HCT116 (cell line): ENCODE measurements around the gene OPTN. TPM values are rescaled to one million over a fixed set of nuclear protein-coding genes. Genes with fewer than 3 reads are reported as not detected.

Source experiments
- ATAC-seq: fragments of 200-7000 bp; cut with Tn5 transposase; 2 replicates; pipeline ENCODE4 v1.9.1; 2020; ENCODE audit warnings: mild to moderate bottlenecking, moderate library complexity
- BruUV-seq: library from RNA; stranded (reverse); fragments of 400-500 nt; replicated peaks from 2 replicates; lab custom pipeline; 2021; lab: Mats Ljungman, UMichigan
- CTCF ChIA-PET: fragments of 300-600 bp; sonication (Branson Sonifier 250); formaldehyde crosslinking; loops from one replicate; lab custom pipeline; 2021; ENCODE audit warnings: antibody characterized with exemption; lab: Charles Lee
- POLR2A ChIA-PET: fragments of 300-600, 350-600 bp; sonication (Branson Sonifier 250); formaldehyde crosslinking; loops from one replicate; lab custom pipeline; 2021; ENCODE audit warnings: antibody characterized with exemption; lab: Charles Lee
- RAD21 ChIA-PET, 2 experiments: fragments of 300-600 bp; sonication (Branson Sonifier 250); formaldehyde crosslinking; loops; one replicate each; lab custom pipeline; 2023; ENCODE audit warnings: low total read pairs in 2 of 2; ENCODE audit not compliant: uncharacterized antibody in 2 of 2, unreplicated experiment in 2 of 2, low non-redundant PET in 1 of 2; lab: Charles Lee
- DNase-seq: peaks from one replicate; pipeline ENCODE4 v3.0.0-alpha.2; 2010; ENCODE audit warnings: low read depth, low spot score
- H2AFZ ChIP-seq: fragments of 200-600 bp; shearing (Covaris generic), sonication (generic); 2 replicates; pipeline ENCODE4 v1.6.1; 2017; ENCODE audit warnings: low read depth, mixed run types, mixed read lengths, antibody characterized with exemption, low read length; ENCODE audit not compliant: poor library complexity, severe bottlenecking
- H3K27ac ChIP-seq: 2 replicates; pipeline ENCODE4 v1.5.1; 2012; ENCODE audit warnings: low read depth, low read length
- H3K27me3 ChIP-seq: fragments of 200-600 bp; sonication (generic); 2 replicates; pipeline ENCODE4 v1.6.1; 2016; ENCODE audit warnings: mixed run types, low read length, mixed read lengths; ENCODE audit not compliant: insufficient read depth
- H3K36me3 ChIP-seq, 2 experiments: fragments of 200-500 bp in 1 of 2; fragments of 200-600 bp in 1 of 2; sonication (Bioruptor generic) in 1 of 2; sonication (generic) in 1 of 2; 2 replicates each; pipeline versions ENCODE4 v1.5.1 to v1.6.1; 2014 to 2016; ENCODE audit warnings: low read length in 2 of 2, inconsistent platforms in 1 of 2, mixed read lengths in 1 of 2, mixed run types in 1 of 2; ENCODE audit not compliant: insufficient read depth in 2 of 2, control insufficient read depth in 1 of 2
- H3K4me1 ChIP-seq, 2 experiments: fragments of 200-600 bp in 1 of 2; sonication (generic) in 1 of 2; 2 replicates each; pipeline versions ENCODE4 v1.5.1 to v1.6.1; 2012 to 2017; ENCODE audit warnings: low read length in 2 of 2, inconsistent platforms in 1 of 2, mild to moderate bottlenecking in 1 of 2, mixed read lengths in 1 of 2, mixed run types in 1 of 2, moderate library complexity in 1 of 2; ENCODE audit not compliant: insufficient read depth in 2 of 2, control insufficient read depth in 1 of 2
- H3K4me2 ChIP-seq: fragments of 200-600 bp; sonication (generic); 2 replicates; pipeline ENCODE4 v1.6.1; 2017; ENCODE audit warnings: mixed run types, low read length, mixed read lengths
- H3K4me3 ChIP-seq, 2 experiments: fragments of 200-600 bp in 1 of 2; sonication (generic) in 1 of 2; replicated peaks in 1 of 2; 2 replicates each; pipeline ENCODE4 v1.5.1; 2011 to 2016; ENCODE audit warnings: low read length in 2 of 2, control low read depth in 1 of 2, low read depth in 1 of 2, mild to moderate bottlenecking in 1 of 2, mixed read lengths in 1 of 2, mixed run types in 1 of 2
- H3K79me2 ChIP-seq: fragments of 200-600 bp; sonication (generic); 2 replicates; pipeline ENCODE4 v1.6.1; 2017; ENCODE audit warnings: mild to moderate bottlenecking, mixed run types, low read length, moderate library complexity, mixed read lengths; ENCODE audit not compliant: insufficient read depth
- H3K9ac ChIP-seq: fragments of 200-600 bp; sonication (generic); 2 replicates; pipeline ENCODE4 v1.6.1; 2016; ENCODE audit warnings: low read length, mixed read lengths
- H3K9me2 ChIP-seq: fragments of 200-600 bp; sonication (generic), shearing (Covaris generic); 2 replicates; pipeline ENCODE4 v1.6.1; 2017; ENCODE audit warnings: mixed run types, mild to moderate bottlenecking, moderate library complexity; ENCODE audit not compliant: insufficient read depth
- H3K9me3 ChIP-seq, 2 experiments: fragments of 200-500 bp in 1 of 2; fragments of 200-600 bp in 1 of 2; sonication (Bioruptor generic) in 1 of 2; sonication (generic) in 1 of 2; 2 replicates each; pipeline ENCODE4 v1.6.1; 2014 to 2017; ENCODE audit warnings: low read length in 2 of 2, mixed read lengths in 2 of 2, inconsistent platforms in 1 of 2, low read depth in 1 of 2, mild to moderate bottlenecking in 1 of 2, mixed run types in 1 of 2, moderate library complexity in 1 of 2; ENCODE audit not compliant: control insufficient read depth in 1 of 2, insufficient read depth in 1 of 2
- H4K20me1 ChIP-seq: fragments of 200-600 bp; sonication (generic), shearing (Covaris generic); 2 replicates; pipeline ENCODE4 v1.6.1; 2017; ENCODE audit warnings: mixed run types, mild to moderate bottlenecking, moderate library complexity; ENCODE audit not compliant: insufficient read depth
- FOSL1 ChIP-seq: IDR thresholded peaks from 2 replicates; pipeline ENCODE4 v1.6.1; 2012; ENCODE audit warnings: low read depth
- MAX ChIP-seq: IDR thresholded peaks from 2 replicates; pipeline ENCODE4 v1.6.1; 2012
- POLR2AphosphoS5 ChIP-seq: IDR thresholded peaks from 2 replicates; pipeline ENCODE4 v1.6.1; 2011; ENCODE audit warnings: mild to moderate bottlenecking, low read depth, low read length, moderate library complexity
- RAD21 ChIP-seq: IDR thresholded peaks from 2 replicates; pipeline ENCODE4 v1.6.1; 2012; ENCODE audit warnings: low read depth, mild to moderate bottlenecking
- SIN3A ChIP-seq: IDR thresholded peaks from 2 replicates; pipeline ENCODE4 v1.6.1; 2012; ENCODE audit warnings: low read depth
- SP1 ChIP-seq: IDR thresholded peaks from 2 replicates; pipeline ENCODE4 v1.6.1; 2012; ENCODE audit warnings: low read depth
- TCF7L2 ChIP-seq: IDR thresholded peaks from 2 replicates; pipeline ENCODE4 v1.7.0; 2011; ENCODE audit warnings: borderline replicate concordance, inconsistent platforms; ENCODE audit not compliant: insufficient read depth, insufficient read length; ENCODE audit errors: extremely low read depth
- YY1 ChIP-seq: IDR thresholded peaks from 2 replicates; pipeline ENCODE4 v1.6.1; 2011; ENCODE audit warnings: low read length, low read depth, moderate library complexity, mild to moderate bottlenecking; ENCODE audit not compliant: insufficient replicate concordance; ENCODE audit errors: extremely low read depth
- ZBTB33 ChIP-seq: IDR thresholded peaks from 2 replicates; pipeline ENCODE4 v1.6.1; 2011; ENCODE audit warnings: mild to moderate bottlenecking, low read length, moderate library complexity; ENCODE audit not compliant: insufficient replicate concordance; ENCODE audit errors: extremely low read depth
- ZNF274 ChIP-seq: fragments of 200-500 bp; sonication (Bioruptor generic); IDR thresholded peaks from 2 replicates; pipeline ENCODE4 v1.6.1; 2014; ENCODE audit warnings: mild to moderate bottlenecking, low read depth, low read length, inconsistent platforms
- intact Hi-C: fragments of 100-400 bp; cut with micrococcal nuclease; formaldehyde crosslinking; loops from 2 replicates; pipeline ENCODE4 v1.10.0; 2022
- total RNA-seq: library from RNA; stranded (reverse); gene quantifications from one replicate; pipeline ENCODE4 v1.2.1, GENCODE V29; 2021; ENCODE audit not compliant: unreplicated experiment
- TF ChIP-seq, protein P1 (sequence below): IDR thresholded peaks from 2 replicates; pipeline ENCODE4 v1.6.1; 2012; ENCODE audit warnings: low read depth

The OPTN gene
- total RNA-seq, 1 experiment from 2014 or later, result 17.0 TPM

DNA sequence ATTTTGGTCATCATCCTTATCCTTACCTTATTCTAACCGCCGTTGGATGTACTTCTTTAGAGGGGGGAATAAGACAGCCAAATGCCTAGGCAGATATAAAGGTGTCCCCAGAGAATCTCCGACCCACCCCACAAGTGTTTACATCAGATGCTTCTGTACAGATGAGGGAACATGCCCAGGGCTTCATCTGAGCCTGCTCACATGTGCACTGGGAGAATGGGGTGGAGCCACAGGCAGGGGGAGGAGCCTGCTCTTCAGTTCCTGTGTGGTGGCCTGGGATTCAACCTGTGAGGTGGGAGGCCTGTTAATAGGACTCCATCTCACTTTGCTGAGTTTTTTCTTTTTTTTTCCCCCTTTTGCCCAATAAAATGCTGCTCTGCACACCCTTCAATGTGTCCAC lies 27.6 kb upstream of the OPTN start:
- Histone ChIP-seq H3K9ac (no peak overlapping the region), H3K79me2 (no peaks in the 10 kb centered on the region), H3K9me3 (no peaks in the 10 kb centered on the region), H3K4me3 (no peak overlapping the region), H4K20me1 (no peaks in the 10 kb centered on the region), H3K27ac (no peak overlapping the region), H3K4me2 (no peak overlapping the region), H3K36me3 (no peaks in the 10 kb centered on the region), H3K4me1 (0 out of 4 replicates have a peak, but pooled peaks cover 0 to 4% of the 10 kb centered on the region in 2 experiments), H3K27me3 (no peaks in the 10 kb centered on the region), H2AFZ (no peak overlapping the region), H3K9me2 (no peaks in the 10 kb centered on the region)
- ChIA-PET POLR2A (no interaction called here), CTCF (interaction anchor here (3.1 kb wide), 1 partner anchor 290 kb away, joined by 21 read pairs; no protein-coding TSS in a partner anchor), RAD21 (no interaction called here)
- no TSS peak for BruUV-seq
- ATAC-seq (no peak), DNase-seq (no peak)
- intact Hi-C loops, result loop anchor here (5.0 to 10.0 kb wide), 2 partner anchors 170 to 808 kb away; no protein-coding TSS in a partner anchor
- TF ChIP-seq, protein P1, sequence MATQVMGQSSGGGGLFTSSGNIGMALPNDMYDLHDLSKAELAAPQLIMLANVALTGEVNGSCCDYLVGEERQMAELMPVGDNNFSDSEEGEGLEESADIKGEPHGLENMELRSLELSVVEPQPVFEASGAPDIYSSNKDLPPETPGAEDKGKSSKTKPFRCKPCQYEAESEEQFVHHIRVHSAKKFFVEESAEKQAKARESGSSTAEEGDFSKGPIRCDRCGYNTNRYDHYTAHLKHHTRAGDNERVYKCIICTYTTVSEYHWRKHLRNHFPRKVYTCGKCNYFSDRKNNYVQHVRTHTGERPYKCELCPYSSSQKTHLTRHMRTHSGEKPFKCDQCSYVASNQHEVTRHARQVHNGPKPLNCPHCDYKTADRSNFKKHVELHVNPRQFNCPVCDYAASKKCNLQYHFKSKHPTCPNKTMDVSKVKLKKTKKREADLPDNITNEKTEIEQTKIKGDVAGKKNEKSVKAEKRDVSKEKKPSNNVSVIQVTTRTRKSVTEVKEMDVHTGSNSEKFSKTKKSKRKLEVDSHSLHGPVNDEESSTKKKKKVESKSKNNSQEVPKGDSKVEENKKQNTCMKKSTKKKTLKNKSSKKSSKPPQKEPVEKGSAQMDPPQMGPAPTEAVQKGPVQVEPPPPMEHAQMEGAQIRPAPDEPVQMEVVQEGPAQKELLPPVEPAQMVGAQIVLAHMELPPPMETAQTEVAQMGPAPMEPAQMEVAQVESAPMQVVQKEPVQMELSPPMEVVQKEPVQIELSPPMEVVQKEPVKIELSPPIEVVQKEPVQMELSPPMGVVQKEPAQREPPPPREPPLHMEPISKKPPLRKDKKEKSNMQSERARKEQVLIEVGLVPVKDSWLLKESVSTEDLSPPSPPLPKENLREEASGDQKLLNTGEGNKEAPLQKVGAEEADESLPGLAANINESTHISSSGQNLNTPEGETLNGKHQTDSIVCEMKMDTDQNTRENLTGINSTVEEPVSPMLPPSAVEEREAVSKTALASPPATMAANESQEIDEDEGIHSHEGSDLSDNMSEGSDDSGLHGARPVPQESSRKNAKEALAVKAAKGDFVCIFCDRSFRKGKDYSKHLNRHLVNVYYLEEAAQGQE, result no peak
- TF ChIP-seq MAX (no peak), FOSL1 (no peak), ZBTB33 (no peak), TCF7L2 (no peak), YY1 (no peak), ZNF274 (no peak), POLR2AphosphoS5 (no peak), SIN3A (no peak), RAD21 (no peak), SP1 (no peak)
